ENCODE data around the gene TSPAN32. TPM values are rescaled to one million over a fixed set of nuclear protein-coding genes. Genes with fewer than 3 reads are reported as not detected.
"Not testable (repeated sequence)": the region's sequence is repeated elsewhere in the genome, so short reads cannot be mapped to it uniquely, and the experiment has no call there.

The TSPAN32 gene
- total and polyA plus RNA-seq, 10 of the 15 experiments (the other 5 are each of a cell fraction or from before 2014, with no cell fraction given): 0.08 TPM; not detected in 9

DNA sequence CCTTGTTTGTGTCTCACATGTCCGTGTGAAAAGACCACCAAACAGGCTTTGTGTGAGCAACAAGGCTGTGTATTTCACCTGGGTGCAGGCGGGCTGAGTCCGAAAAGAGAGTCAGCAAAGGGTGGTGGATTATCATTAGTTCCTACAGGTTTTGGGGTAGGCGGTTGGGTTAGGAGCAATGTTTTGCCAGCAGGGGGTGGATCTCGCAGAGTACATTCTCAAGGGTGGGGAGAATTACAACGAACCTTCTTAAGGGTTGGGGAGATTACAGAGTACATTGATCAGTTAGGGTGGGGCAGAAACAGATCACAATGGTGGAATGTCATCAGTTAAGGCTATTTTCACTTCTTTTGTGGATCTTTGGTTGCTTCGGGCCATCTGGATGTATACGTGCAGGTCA, 36.9 kb downstream of the TSPAN32 start:
- TF ChIP-seq SMC3 (IDR thresholded peaks at IDR 0.05; ENCODE audit: borderline replicate concordance, low read length) (0 out of 2 replicates have a peak, but pooled peaks have one; percentile 7), CTCF (IDR thresholded peaks at IDR 0.05 in 2 of 3, conservative IDR thresholded peaks at IDR 0.05 in 1 of 3; ENCODE audit: control insufficient read depth in 2 of 3, extremely low read depth in 1 of 3, insufficient read depth in 1 of 3, low read depth in 3 of 3, low read length in 3 of 3) (0 out of 6 replicates have a peak, but pooled peaks of 2 of the 3 experiments have one; percentile 7 to 12)
- H3K27me3 ChIP-seq (replicated peaks in 1 of 2; ENCODE audit: control insufficient read depth in 2 of 2, insufficient read depth in 2 of 2, low read length in 1 of 2); H3K27ac ChIP-seq (ENCODE audit: control insufficient read depth, insufficient read depth); H3K9me3 ChIP-seq (replicated peaks; ENCODE audit: control insufficient read depth, insufficient read depth, low read length); ATAC-seq; H3K9ac ChIP-seq (ENCODE audit: control insufficient read depth, insufficient read depth, low read length); FAIRE-seq; SMC1A ChIA-PET (ENCODE audit: uncharacterized antibody, unreplicated experiment); in situ Hi-C loops (cut with MboI); H3K4me3 ChIP-seq; H3K79me2 ChIP-seq (ENCODE audit: control insufficient read depth, insufficient read depth, low read length); intact Hi-C loops (cut with micrococcal nuclease; ENCODE audit: unreplicated experiment); CTCF ChIA-PET; POLR2A ChIA-PET; H3K4me1 ChIP-seq (ENCODE audit: control insufficient read depth, insufficient read depth, low read length); BruUV-seq (replicated peaks); H3K36me3 ChIP-seq (ENCODE audit: control insufficient read depth in 2 of 2, insufficient read depth in 2 of 2, low read length in 1 of 2); H4K20me1 ChIP-seq (ENCODE audit: control insufficient read depth, insufficient read depth); H2AFZ ChIP-seq (ENCODE audit: control insufficient read depth, low read depth, low read length); H3K4me2 ChIP-seq (ENCODE audit: control insufficient read depth, insufficient read depth); DNase-seq (ENCODE audit: low read depth, low spot score): not testable (repeated sequence)
- 39% methylated on average over 8 of the region's 8 CpGs for WGBS (ENCODE audit: insufficient coverage, insufficient replicate concordance, low lambda C conversion rate, missing lambda C conversion rate)
- RAD21 ChIA-PET (ENCODE audit: unreplicated experiment): interaction anchor here (1.6 kb wide), 1 partner anchor 82 kb away, joined by 3 read pairs; no protein-coding TSS in a partner anchor

- ChIA-PET SMC1A (ENCODE audit: uncharacterized antibody, unreplicated experiment) (no interaction called here), CTCF (no interaction called here)
- BruUV-seq (replicated peaks): no TSS peak
- no peak for TF ChIP-seq ELK1 (IDR thresholded peaks at IDR 0.05; ENCODE audit: low read depth, low read length)
- TF ChIP-seq, protein P1, sequence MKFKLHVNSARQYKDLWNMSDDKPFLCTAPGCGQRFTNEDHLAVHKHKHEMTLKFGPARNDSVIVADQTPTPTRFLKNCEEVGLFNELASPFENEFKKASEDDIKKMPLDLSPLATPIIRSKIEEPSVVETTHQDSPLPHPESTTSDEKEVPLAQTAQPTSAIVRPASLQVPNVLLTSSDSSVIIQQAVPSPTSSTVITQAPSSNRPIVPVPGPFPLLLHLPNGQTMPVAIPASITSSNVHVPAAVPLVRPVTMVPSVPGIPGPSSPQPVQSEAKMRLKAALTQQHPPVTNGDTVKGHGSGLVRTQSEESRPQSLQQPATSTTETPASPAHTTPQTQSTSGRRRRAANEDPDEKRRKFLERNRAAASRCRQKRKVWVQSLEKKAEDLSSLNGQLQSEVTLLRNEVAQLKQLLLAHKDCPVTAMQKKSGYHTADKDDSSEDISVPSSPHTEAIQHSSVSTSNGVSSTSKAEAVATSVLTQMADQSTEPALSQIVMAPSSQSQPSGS (IDR thresholded peaks at IDR 0.05; ENCODE audit: low read length): no peak
- no peak for TF ChIP-seq CUX1 (IDR thresholded peaks at IDR 0.05; ENCODE audit: insufficient replicate concordance, low read depth, low read length)
- no peak for TF ChIP-seq SUZ12 (IDR thresholded peaks at IDR 0.05; ENCODE audit: unreplicated experiment)
Measured at GRCh38 chr11:2342557-2342956, 40.7 kb downstream of the TSPAN32 start.

More at GRCh38 chr11:2342557-2342956, 40.7 kb downstream of the TSPAN32 start:
- no peaks in the 10 kb centered on the region for H3K4me1 ChIP-seq (ENCODE audit: control insufficient read depth, insufficient read depth, low read length)
- H3K4me3 ChIP-seq: no peak overlapping the region
- H3K79me2 ChIP-seq (ENCODE audit: control insufficient read depth, insufficient read depth, low read length): no peaks in the 10 kb centered on the region
- no peak for FAIRE-seq
- H2AFZ ChIP-seq (ENCODE audit: control insufficient read depth, low read depth, low read length): no peak overlapping the region
- intact Hi-C loops (cut with micrococcal nuclease; ENCODE audit: unreplicated experiment): no loop called here
- H3K9ac ChIP-seq (ENCODE audit: control insufficient read depth, insufficient read depth, low read length): no peak overlapping the region
- no peak overlapping the region for H3K4me2 ChIP-seq (ENCODE audit: control insufficient read depth, insufficient read depth)
- no peaks in the 10 kb centered on the region for H3K27me3 ChIP-seq (replicated peaks in 1 of 2; ENCODE audit: control insufficient read depth in 2 of 2, insufficient read depth in 2 of 2, low read length in 1 of 2)
- in situ Hi-C loops (cut with MboI): no loop called here
- no peaks in the 10 kb centered on the region for H3K36me3 ChIP-seq (ENCODE audit: control insufficient read depth in 2 of 2, insufficient read depth in 2 of 2, low read length in 1 of 2)
- 14% methylated on average over 3 of the region's 3 CpGs for WGBS (ENCODE audit: insufficient coverage, insufficient replicate concordance, low lambda C conversion rate, missing lambda C conversion rate)
- no peaks in the 10 kb centered on the region; the same call in 2 of the 3 replicates for H3K9me3 ChIP-seq (replicated peaks; ENCODE audit: control insufficient read depth, insufficient read depth, low read length)
- H3K27ac ChIP-seq (ENCODE audit: control insufficient read depth, insufficient read depth): no peak overlapping the region
- POLR2A ChIA-PET: no interaction called here
- no peaks in the 10 kb centered on the region for H4K20me1 ChIP-seq (ENCODE audit: control insufficient read depth, insufficient read depth)
- RAD21 ChIA-PET (ENCODE audit: unreplicated experiment): no interaction called here
- ATAC-seq: no peak
- no peak for DNase-seq (ENCODE audit: low read depth, low spot score)

Measured in GM12878 (cell line).